Jurkat, Clone E6-1 (cell line): ENCODE data around the gene MBP. TPM values are rescaled to one million over a fixed set of nuclear protein-coding genes. Genes with fewer than 3 reads are reported as not detected.

Experiments used
- DNase-seq: peaks from one replicate; pipeline ENCODE4 v3.0.0-alpha.2; 2011; ENCODE audit warnings: low read depth, low spot score
- H3K4me3 ChIP-seq: 2 replicates; pipeline ENCODE4 v1.5.1; 2011; ENCODE audit warnings: mild to moderate bottlenecking, low read length, control low read depth, moderate library complexity
- polyA plus RNA-seq: library from polyadenylated mRNA; unstranded; fragments of >200 nt; gene quantifications from one replicate; pipeline ENCODE4 v1.2.1, GENCODE V29; 2012; ENCODE audit warnings: missing spikeins; ENCODE audit not compliant: insufficient read length, insufficient read depth

MBP gene
- 30.6 TPM for polyA plus RNA-seq

GRCh38 chr18:77132369-77133050 is at the start of gene MBP:
Gene MBP (minus strand): TSS chr18:77132783. CDS start chr18:77105261, 27,522 bp downstream.
- peak within 1 kb of the TSS; percentile 76 for H3K4me3 ChIP-seq
- no peak for DNase-seq

- DNase-seq: no peak
- no peak overlapping the region for H3K4me3 ChIP-seq
Measured at GRCh38 chr18:77181950-77182707, 49.5 kb upstream of the MBP start.

GRCh38 chr18:77178559-77178958 is 46.0 kb upstream of the MBP start:
- H3K4me3 ChIP-seq: no peak overlapping the region
- no peak for DNase-seq

- no peak overlapping the region for H3K4me3 ChIP-seq
- DNase-seq: no peak
Measured at GRCh38 chr18:77177009-77177408, 44.4 kb upstream of the MBP start.

GRCh38 chr18:77173275-77174030 is 40.9 kb upstream of the MBP start:
- H3K4me3 ChIP-seq: no peak overlapping the region
- DNase-seq: no peak

GRCh38 chr18:77170890-77171410 is 38.4 kb upstream of the MBP start:
- H3K4me3 ChIP-seq: no peak overlapping the region
- DNase-seq: no peak

- DNase-seq: no peak
Measured at GRCh38 chr18:77168811-77169311, 36.3 kb upstream of the MBP start.

GRCh38 chr18:77167251-77167650 is 34.7 kb upstream of the MBP start:
- DNase-seq: no peak
- no peak overlapping the region for H3K4me3 ChIP-seq

More at GRCh38 chr18:77168811-77169311, 36.3 kb upstream of the MBP start:
- H3K4me3 ChIP-seq: no peak overlapping the region

GRCh38 chr18:77166523-77166922 is 33.9 kb upstream of the MBP start:
- no peak for DNase-seq

GRCh38 chr18:77165503-77166188 is 33.1 kb upstream of the MBP start:
- no peak overlapping the region for H3K4me3 ChIP-seq
- no peak for DNase-seq

More at GRCh38 chr18:77166523-77166922, 33.9 kb upstream of the MBP start:
- no peak overlapping the region for H3K4me3 ChIP-seq

- DNase-seq: no peak
- no peak overlapping the region for H3K4me3 ChIP-seq
Measured at GRCh38 chr18:77164763-77165485, 32.3 kb upstream of the MBP start.

GRCh38 chr18:77164026-77164425 is 31.4 kb upstream of the MBP start:
- DNase-seq: no peak

GRCh38 chr18:77162580-77162979 is 30.0 kb upstream of the MBP start:
- no peak for DNase-seq
- no peak overlapping the region for H3K4me3 ChIP-seq

More at GRCh38 chr18:77164026-77164425, 31.4 kb upstream of the MBP start:
- no peak overlapping the region for H3K4me3 ChIP-seq

- DNase-seq: no peak
- H3K4me3 ChIP-seq: no peak overlapping the region
Measured at GRCh38 chr18:77161961-77162360, 29.4 kb upstream of the MBP start.

- no peak for DNase-seq
- no peak overlapping the region for H3K4me3 ChIP-seq
Measured at GRCh38 chr18:77161383-77161782, 28.8 kb upstream of the MBP start.

GRCh38 chr18:77160515-77160914 is 27.9 kb upstream of the MBP start:
- no peak overlapping the region for H3K4me3 ChIP-seq
- DNase-seq: no peak

- no peak overlapping the region for H3K4me3 ChIP-seq
- no peak for DNase-seq
Measured at GRCh38 chr18:77157312-77157711, 24.7 kb upstream of the MBP start.

GRCh38 chr18:77155031-77155430 is 22.4 kb upstream of the MBP start:
- no peak for DNase-seq
- H3K4me3 ChIP-seq: no peak overlapping the region
